ENCODE data around the gene POU1F1. TPM values are rescaled to one million over a fixed set of nuclear protein-coding genes. Genes with fewer than 3 reads are reported as not detected.

Gene POU1F1
- polyA plus RNA-seq, 1 of the 3 experiments (the other 2 are of a cell fraction), result not detected

DNA sequence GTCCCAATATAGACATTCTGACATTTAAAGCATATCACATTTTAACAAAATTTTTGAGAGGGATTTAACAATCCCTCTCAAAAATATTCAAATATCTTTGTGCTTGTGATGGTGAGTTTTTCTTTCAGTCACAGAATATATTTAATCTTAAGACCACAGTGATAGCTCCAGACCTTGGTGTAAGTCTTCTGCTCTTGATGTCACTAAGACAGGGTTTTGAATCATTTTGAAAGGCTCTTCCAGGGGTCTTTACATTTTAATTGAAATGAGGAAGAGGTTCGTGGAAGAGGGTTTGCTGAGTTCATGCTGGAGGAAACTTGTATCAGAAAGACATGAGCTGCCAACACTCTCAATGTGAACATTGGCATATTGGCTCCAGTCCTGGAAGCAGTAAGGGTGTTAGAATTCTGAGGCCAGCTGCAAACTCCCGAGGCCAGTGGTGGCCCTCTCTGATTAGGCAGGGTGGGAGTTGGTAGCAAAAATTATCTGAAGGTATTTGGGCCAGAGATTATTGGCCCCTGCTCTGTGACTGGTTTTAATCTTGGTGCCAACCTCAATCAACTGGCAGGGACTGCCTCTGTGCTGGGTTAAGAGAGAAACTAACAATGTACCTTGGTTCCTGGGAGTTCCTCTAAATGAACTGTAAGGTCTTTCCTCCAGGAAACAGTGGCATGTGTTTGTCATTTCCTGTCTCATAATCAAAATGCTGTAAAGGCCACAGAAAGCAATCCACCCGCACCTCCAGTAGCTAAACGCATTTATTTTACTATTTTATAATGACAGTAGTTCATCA, 5.3 kb downstream of the POU1F1 start:
- no peaks in the 10 kb centered on the region for H3F3A ChIP-seq (replicated peaks; ENCODE audit: insufficient read depth)
- peaks cover 11% of the 10 kb centered on the region; the same call in 1 of the 2 replicates for H3K27me3 ChIP-seq (ENCODE audit: insufficient read depth)
- H4K20me1 ChIP-seq (ENCODE audit: insufficient read depth), result no peaks in the 10 kb centered on the region
- no peaks in the 10 kb centered on the region for H3K36me3 ChIP-seq (replicated peaks in 1 of 2; ENCODE audit: control insufficient read depth in 1 of 2, insufficient read depth in 2 of 2, low read length in 1 of 2)
- peaks cover 0 to 5% of the 10 kb centered on the region in 2 experiments; a peak in 1 of 4 replicates for H3K4me1 ChIP-seq (ENCODE audit: control insufficient read depth in 1 of 2, insufficient read depth in 2 of 2, low read depth in 1 of 2, low read length in 1 of 2)
- WGBS (ENCODE audit: low lambda C conversion rate), result 33% methylated on average over 4 of the region's 4 CpGs
- H3K79me2 ChIP-seq (ENCODE audit: insufficient read depth), result no peaks in the 10 kb centered on the region
- DNase-seq, result no peak
- no peak overlapping the region for H3K9ac ChIP-seq
- no peak overlapping the region for H3K4me2 ChIP-seq
- H3K9me3 ChIP-seq, result no peaks in the 10 kb centered on the region; the same call in 1 of the 2 replicates
- ChIA-PET CTCF (interaction anchor here (1.7 to 3.6 kb wide), 2 partner anchors 11 kb away, joined by 3 to 28 read pairs; no protein-coding TSS in a partner anchor), POLR2A (no interaction called here)
- no peak overlapping the region for H3K4me3 ChIP-seq (ENCODE audit: low read depth in 2 of 2, low read length in 1 of 2)
- H3K27ac ChIP-seq (ENCODE audit: low read depth in 2 of 2, low read length in 1 of 2), result no peak overlapping the region
- TF ChIP-seq RFX5 (IDR thresholded peaks at IDR 0.05; ENCODE audit: low read length), result no peak
- H3K9me2 ChIP-seq, result no peaks in the 10 kb centered on the region
- no peak overlapping the region for H2AFZ ChIP-seq (ENCODE audit: low read depth)

DNA sequence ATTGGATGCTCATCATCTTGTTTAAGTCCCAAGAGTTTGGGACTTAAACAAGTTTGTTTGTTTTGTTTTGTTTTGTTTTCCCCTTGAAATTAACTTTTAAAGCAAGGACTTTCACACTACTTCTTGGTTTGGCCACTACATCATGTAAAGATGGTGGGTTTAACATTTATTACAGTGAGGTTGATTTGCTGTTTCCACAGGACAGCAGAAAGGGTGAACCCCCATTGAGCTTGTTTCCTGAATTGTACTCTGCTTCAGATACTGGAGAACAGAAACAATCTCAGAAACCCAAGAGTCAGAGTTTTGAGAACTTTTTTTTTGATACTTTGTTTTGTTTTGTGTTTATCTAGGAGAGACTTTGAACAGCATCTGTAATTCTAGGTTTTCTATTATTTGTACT, 6.7 kb downstream of the POU1F1 start:
- POLR2A ChIA-PET, result no interaction called here
- no peak overlapping the region for H2AFZ ChIP-seq (ENCODE audit: low read depth)
- no peak for DNase-seq

More for the DNA sequence above, 6.7 kb downstream of the POU1F1 start:
- Histone ChIP-seq H3K27me3 (ENCODE audit: insufficient read depth) (peaks cover 8% of the 10 kb centered on the region; the same call in 1 of the 2 replicates), H3K4me1 (ENCODE audit: control insufficient read depth in 1 of 2, insufficient read depth in 2 of 2, low read depth in 1 of 2, low read length in 1 of 2) (peaks cover 0 to 5% of the 10 kb centered on the region in 2 experiments; a peak in 1 of 4 replicates), H4K20me1 (ENCODE audit: insufficient read depth) (no peaks in the 10 kb centered on the region), H3F3A (replicated peaks; ENCODE audit: insufficient read depth) (no peaks in the 10 kb centered on the region), H3K9ac (no peak overlapping the region), H3K27ac (ENCODE audit: low read depth in 2 of 2, low read length in 1 of 2) (no peak overlapping the region), H3K36me3 (replicated peaks in 1 of 2; ENCODE audit: control insufficient read depth in 1 of 2, insufficient read depth in 2 of 2, low read length in 1 of 2) (no peaks in the 10 kb centered on the region), H3K79me2 (ENCODE audit: insufficient read depth) (no peaks in the 10 kb centered on the region), H3K4me3 (ENCODE audit: low read depth in 2 of 2, low read length in 1 of 2) (no peak overlapping the region), H3K9me2 (no peaks in the 10 kb centered on the region), H3K9me3 (no peaks in the 10 kb centered on the region; the same call in 1 of the 2 replicates), H3K4me2 (no peak overlapping the region)
- TF ChIP-seq, protein P1, sequence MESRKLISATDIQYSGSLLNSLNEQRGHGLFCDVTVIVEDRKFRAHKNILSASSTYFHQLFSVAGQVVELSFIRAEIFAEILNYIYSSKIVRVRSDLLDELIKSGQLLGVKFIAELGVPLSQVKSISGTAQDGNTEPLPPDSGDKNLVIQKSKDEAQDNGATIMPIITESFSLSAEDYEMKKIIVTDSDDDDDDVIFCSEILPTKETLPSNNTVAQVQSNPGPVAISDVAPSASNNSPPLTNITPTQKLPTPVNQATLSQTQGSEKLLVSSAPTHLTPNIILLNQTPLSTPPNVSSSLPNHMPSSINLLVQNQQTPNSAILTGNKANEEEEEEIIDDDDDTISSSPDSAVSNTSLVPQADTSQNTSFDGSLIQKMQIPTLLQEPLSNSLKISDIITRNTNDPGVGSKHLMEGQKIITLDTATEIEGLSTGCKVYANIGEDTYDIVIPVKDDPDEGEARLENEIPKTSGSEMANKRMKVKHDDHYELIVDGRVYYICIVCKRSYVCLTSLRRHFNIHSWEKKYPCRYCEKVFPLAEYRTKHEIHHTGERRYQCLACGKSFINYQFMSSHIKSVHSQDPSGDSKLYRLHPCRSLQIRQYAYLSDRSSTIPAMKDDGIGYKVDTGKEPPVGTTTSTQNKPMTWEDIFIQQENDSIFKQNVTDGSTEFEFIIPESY (IDR thresholded peaks at IDR 0.05; ENCODE audit: borderline replicate concordance, low read depth), result no peak
- TF ChIP-seq, protein P2, sequence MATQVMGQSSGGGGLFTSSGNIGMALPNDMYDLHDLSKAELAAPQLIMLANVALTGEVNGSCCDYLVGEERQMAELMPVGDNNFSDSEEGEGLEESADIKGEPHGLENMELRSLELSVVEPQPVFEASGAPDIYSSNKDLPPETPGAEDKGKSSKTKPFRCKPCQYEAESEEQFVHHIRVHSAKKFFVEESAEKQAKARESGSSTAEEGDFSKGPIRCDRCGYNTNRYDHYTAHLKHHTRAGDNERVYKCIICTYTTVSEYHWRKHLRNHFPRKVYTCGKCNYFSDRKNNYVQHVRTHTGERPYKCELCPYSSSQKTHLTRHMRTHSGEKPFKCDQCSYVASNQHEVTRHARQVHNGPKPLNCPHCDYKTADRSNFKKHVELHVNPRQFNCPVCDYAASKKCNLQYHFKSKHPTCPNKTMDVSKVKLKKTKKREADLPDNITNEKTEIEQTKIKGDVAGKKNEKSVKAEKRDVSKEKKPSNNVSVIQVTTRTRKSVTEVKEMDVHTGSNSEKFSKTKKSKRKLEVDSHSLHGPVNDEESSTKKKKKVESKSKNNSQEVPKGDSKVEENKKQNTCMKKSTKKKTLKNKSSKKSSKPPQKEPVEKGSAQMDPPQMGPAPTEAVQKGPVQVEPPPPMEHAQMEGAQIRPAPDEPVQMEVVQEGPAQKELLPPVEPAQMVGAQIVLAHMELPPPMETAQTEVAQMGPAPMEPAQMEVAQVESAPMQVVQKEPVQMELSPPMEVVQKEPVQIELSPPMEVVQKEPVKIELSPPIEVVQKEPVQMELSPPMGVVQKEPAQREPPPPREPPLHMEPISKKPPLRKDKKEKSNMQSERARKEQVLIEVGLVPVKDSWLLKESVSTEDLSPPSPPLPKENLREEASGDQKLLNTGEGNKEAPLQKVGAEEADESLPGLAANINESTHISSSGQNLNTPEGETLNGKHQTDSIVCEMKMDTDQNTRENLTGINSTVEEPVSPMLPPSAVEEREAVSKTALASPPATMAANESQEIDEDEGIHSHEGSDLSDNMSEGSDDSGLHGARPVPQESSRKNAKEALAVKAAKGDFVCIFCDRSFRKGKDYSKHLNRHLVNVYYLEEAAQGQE (IDR thresholded peaks at IDR 0.05; ENCODE audit: low read depth, low read length), result no peak
- TF ChIP-seq POLR2AphosphoS5 (IDR thresholded peaks at IDR 0.05; ENCODE audit: low read depth, low read length) (no peak), TAF1 (IDR thresholded peaks at IDR 0.05; ENCODE audit: borderline replicate concordance, low read depth, low read length) (no peak), EP300 (IDR thresholded peaks at IDR 0.05; ENCODE audit: borderline replicate concordance in 1 of 2, low read depth in 1 of 2, low read length in 1 of 2) (no peak), MXI1 (IDR thresholded peaks at IDR 0.05; ENCODE audit: low read depth, low read length) (no peak), RFX5 (IDR thresholded peaks at IDR 0.05; ENCODE audit: low read length) (no peak), TEAD4 (IDR thresholded peaks at IDR 0.05; ENCODE audit: borderline replicate concordance, insufficient read depth) (no peak), NRF1 (IDR thresholded peaks at IDR 0.05; ENCODE audit: low read depth, low read length) (no peak), YY1 (IDR thresholded peaks at IDR 0.05; ENCODE audit: low read depth) (no peak), SMC3 (IDR thresholded peaks at IDR 0.05; ENCODE audit: low read depth, low read length) (no peak), FOXJ3 (CRISPR knock-in tag; IDR thresholded peaks at IDR 0.05) (no peak), TCF12 (IDR thresholded peaks at IDR 0.05) (no peak), CHD2 (IDR thresholded peaks at IDR 0.05; ENCODE audit: low read length, partially characterized antibody) (no peak)
- TF ChIP-seq, protein P3, sequence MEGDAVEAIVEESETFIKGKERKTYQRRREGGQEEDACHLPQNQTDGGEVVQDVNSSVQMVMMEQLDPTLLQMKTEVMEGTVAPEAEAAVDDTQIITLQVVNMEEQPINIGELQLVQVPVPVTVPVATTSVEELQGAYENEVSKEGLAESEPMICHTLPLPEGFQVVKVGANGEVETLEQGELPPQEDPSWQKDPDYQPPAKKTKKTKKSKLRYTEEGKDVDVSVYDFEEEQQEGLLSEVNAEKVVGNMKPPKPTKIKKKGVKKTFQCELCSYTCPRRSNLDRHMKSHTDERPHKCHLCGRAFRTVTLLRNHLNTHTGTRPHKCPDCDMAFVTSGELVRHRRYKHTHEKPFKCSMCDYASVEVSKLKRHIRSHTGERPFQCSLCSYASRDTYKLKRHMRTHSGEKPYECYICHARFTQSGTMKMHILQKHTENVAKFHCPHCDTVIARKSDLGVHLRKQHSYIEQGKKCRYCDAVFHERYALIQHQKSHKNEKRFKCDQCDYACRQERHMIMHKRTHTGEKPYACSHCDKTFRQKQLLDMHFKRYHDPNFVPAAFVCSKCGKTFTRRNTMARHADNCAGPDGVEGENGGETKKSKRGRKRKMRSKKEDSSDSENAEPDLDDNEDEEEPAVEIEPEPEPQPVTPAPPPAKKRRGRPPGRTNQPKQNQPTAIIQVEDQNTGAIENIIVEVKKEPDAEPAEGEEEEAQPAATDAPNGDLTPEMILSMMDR (IDR thresholded peaks at IDR 0.05), result no peak
- TF ChIP-seq, protein P4, sequence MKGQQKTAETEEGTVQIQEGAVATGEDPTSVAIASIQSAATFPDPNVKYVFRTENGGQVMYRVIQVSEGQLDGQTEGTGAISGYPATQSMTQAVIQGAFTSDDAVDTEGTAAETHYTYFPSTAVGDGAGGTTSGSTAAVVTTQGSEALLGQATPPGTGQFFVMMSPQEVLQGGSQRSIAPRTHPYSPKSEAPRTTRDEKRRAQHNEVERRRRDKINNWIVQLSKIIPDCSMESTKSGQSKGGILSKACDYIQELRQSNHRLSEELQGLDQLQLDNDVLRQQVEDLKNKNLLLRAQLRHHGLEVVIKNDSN (IDR thresholded peaks at IDR 0.05; ENCODE audit: borderline replicate concordance, low read depth), result no peak
- CTCF ChIA-PET, result interaction anchor here (1.7 to 3.6 kb wide), 2 partner anchors 9 to 12 kb away, joined by 3 to 28 read pairs; no protein-coding TSS in a partner anchor

All from SK-N-SH (cell line).